A549 treated with Hydrocortisone at 1 μM for 4 hours (cell line): ENCODE data around the gene RASSF10. TPM values are rescaled to one million over a fixed set of nuclear protein-coding genes. Genes with fewer than 3 reads are reported as not detected.

ENCODE experiments used
- total RNA-seq: library from RNA; stranded (reverse); fragments of 200-300 nt; extraction: Qiagen RNA extraction; gene quantifications from 5 replicates; pipeline ENCODE4 v1.2.3, GENCODE V29; 2022

RASSF10 gene
- total RNA-seq = 0.90 to 1.2 TPM (median 1.2 TPM) in 5 replicates

DNA sequence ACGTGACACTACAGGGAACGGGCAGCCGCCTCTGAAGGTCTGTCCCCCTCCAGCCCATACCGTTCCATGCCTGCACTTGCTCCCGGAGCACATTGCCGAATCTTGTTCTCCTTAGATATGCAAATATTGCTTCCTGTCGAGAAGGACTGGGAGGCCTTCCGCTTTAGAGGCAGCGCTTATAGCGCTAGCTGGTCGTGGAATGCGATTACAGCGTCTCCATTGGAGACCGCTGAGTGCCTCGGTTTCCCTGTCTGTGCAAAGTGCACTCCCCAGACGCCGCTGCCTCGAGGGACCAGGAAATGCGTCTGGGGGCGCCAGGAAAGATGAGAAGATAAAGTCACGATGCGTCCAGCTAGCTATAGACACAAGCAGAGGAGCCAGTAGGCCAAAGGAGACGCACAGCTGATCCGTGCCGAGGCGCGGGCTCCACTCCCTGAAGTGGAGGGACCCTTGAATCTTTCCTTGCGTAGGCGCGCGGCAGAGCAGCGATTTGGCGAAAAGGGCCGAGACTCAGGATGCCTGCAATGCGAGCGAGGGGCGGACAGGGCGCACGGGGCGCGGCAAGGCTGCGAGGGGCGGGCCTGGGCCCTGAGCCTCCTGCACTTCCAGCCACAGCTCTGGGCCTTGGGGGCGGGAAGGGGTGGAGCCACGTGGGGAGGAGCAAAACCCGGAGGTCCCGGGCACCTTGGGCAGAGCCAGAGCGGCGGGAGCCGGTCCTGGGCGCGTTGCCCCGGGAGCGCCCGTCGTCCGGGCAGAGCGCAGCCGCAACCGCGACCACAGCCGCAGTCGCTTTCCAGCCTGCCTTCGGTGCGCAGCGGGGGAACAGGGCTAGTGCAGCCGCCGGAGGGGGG lies at the start of gene RASSF10:
RASSF10 (plus strand) TSS at position 692 of the 851 bp plus-strand sequence. CDS start 261 bp downstream, outside the sequence.

